ENCODE measurements around the gene NEB. TPM values are rescaled to one million over a fixed set of nuclear protein-coding genes. Genes with fewer than 3 reads are reported as not detected.
"Not testable (repeated sequence)": the region's sequence is repeated elsewhere in the genome, so short reads cannot be mapped to it uniquely, and the experiment has no call there.

The NEB gene
- total RNA-seq, 1 experiment from 2014 or later, result 0.52 TPM

DNA sequence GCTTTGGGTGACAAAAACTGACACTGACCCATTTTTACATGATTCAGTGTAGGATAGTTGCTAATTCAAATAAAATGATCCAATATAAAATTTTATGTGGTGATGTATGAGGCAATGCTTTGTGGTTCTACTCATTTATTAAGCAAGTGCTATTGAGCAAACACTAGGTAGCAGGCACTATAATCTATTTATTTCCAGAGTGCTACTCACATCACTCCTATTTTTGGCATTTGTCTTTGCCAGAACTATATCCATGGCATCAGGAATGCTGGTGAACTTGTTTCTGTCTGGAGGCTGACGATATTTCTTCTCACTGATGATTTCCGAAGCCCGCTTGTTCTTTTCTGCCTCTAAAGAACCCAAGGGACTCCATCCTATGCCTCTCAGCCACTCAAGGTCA, 84.3 kb downstream of the NEB start:
- DNase-seq (ENCODE audit: low spot score), result no peak

- DNase-seq (ENCODE audit: low spot score), result no peak
These were observed 84.9 kb downstream of the NEB start for GRCh38 chr2:151649400-151649799.

- DNase-seq (ENCODE audit: low spot score), result not testable (repeated sequence)
These were observed 87.8 kb downstream of the NEB start for GRCh38 chr2:151646512-151646911.

DNA sequence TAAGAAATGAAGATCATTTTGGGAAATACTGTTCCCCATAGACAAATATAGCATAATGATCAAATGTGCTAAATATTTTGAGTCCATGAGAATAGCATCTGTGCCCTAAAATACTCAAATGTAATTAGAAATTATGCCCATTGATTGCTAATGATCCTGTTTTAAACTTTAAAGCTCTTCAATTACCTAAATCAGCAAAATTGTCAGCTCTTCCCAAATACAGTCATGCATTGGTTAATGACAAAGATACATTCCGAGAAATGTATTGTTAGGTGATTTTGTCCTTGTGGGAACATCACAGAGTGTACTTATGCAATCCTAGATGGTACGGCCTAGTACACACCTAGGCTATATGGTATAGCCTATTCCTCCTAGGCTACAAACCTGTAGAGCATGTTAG, 89.7 kb downstream of the NEB start:
- no peak for DNase-seq (ENCODE audit: low spot score)

DNA sequence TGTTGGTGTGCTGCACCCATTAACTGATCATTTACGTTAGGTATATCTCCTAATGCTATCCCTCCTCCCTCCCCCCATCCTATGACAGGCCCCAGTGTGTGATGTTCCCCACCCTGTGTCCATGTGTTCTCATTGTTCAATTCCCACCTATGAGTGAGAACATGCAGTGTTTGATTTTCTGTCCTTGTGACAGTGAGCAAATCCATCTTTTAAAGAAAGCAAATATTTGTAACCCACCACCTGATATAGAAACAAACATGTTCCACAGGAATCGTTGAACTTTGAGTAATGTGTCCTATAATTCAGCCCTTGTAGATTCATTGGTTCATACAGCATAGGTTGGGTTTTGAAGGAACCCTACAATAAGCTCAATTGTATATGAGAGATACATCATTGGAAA, 92.4 kb downstream of the NEB start:
- not testable (repeated sequence) for DNase-seq (ENCODE audit: low spot score)

DNA sequence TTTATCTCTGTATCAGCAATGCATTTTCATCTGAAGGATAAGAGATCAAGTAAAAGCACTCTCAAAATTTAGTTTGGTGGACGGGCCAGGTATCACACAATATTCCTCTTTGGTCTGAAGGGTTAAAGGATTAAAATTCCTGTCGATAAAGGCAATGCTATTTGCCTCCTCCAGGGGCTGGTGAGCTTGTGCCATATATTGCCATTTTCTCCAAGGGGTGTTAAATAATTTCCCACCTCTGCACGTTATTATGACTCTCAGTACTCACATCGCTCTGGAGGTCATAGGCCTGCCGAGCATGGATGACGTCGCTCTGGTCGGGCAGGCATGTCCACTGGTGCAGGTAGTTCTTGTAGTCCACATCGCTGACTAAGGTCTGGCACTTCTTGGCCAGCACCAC, 94.2 kb downstream of the NEB start:
- DNase-seq (ENCODE audit: low spot score), result no peak

DNA sequence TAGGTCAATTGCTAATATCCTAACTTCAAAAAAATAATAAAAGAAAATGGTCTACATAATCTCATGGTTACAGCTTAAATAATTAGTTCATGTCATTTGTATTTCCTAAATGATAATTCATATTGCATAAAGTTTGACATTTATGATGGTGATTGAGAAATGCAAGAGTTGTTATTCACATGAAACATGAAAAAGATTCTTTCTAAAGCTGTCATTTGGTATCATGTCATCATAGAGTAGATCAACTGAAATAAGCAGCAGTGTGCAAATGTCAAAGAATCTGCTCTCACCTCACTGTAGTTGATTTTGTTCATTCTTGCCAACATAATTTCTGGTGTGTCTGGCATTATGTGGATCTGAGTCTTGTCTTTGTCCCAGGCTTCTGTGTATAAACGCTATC, 95.3 kb downstream of the NEB start:
- no peak for DNase-seq (ENCODE audit: low spot score)

DNA sequence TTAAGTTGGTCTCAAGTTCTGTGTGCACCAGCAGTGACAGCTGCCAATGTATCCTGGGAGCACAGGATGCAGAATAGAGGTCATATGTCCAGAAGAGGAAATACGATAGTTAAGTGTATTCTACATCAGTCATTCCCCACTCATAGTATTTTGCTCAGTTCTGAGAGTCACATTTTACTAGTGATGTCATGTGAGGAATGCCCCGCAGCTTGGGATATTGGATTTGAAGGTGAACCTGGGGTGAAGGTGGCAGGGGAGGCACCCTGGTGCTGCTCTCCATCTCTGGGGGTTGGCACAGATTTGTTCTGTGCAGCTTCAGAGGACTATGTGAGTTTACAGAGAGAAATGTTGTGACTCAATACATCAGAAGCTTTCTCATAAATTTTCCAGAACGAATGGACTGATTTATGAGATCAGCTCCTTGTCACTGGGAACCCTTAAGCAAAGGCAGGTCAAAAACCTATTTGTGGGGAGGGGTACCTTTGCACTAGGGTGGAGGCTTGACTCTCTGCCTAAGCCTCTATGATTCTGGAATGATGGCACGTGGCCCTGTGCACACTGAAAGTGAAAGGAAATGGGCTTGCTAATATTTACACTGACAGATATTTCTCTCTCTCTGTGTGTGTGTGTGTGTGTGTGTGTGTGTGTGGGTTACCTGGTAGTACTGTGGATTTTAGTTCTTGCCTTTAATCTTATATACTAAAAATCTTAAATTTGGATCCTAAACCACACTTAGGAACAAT, 95.9 kb downstream of the NEB start:
- peak; percentile 14 for DNase-seq (ENCODE audit: low spot score)

- DNase-seq (ENCODE audit: low spot score), result no peak
These were observed 97.0 kb downstream of the NEB start for GRCh38 chr2:151637271-151637781.

GRCh38 chr2:151634736-151635467, 99.4 kb downstream of the NEB start:
- DNase-seq (ENCODE audit: low spot score), result no peak

- DNase-seq (ENCODE audit: low spot score), result no peak
These were observed 101.2 kb downstream of the NEB start for GRCh38 chr2:151632993-151633565.

DNA sequence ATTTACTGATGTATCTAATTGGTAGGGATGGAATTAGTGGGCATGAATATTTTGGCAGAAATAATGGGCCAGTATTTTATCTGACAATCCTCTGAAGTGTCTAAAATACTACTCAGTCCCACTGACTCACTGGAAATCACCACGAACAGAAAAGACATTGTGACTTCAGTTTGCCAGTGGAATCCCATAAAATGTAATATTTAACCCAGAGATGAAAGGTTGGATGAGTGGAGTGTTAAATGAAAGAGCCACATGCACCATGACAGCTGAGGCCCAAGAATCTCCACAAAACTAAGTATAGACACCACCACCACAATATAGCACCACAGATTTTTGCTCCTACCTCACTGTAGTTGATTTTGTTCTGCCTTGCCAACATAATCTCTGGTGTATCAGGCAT, 103.9 kb downstream of the NEB start:
- DNase-seq (ENCODE audit: low spot score), result no peak

DNA sequence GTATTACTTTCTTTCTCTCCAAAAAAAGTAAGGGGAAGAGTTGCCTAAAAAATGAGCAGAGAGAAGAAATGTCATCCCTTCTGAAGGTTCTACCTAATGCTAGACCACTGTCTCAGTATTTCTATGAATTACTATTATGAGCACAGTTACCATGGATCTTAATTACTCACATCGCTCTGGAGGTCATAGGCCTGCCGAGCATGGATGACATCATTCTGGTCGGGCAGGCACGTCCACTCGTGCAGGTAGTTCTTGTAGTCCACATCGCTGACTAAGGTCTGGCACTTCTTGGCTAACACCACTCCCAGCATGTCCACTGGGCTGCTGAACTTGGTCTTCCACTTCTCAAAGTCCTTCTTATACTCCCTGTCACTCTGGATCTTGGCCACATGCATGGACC, 106.9 kb downstream of the NEB start:
- no peak for DNase-seq (ENCODE audit: low spot score)

GRCh38 chr2:151624271-151624670, 110.0 kb downstream of the NEB start:
- no peak for DNase-seq (ENCODE audit: low spot score)

DNA sequence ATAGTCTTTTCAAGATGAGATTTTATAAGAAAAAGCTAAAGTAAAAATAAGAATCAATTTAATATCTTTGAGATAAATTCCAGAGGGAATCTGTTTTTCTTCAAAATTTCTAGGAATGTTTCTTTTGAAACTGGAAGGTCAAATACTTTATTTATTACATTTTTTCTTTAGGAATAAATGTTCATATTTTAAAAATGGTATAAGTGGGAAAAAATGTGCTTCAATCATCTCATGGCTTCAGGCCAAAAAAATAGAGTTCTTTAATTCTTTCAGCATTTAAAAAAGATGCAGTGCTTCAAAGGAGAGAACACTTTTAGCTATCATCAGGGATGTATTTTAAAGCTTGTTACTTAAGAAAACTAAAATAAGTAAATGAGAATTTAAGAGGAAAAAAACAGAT, 110.6 kb downstream of the NEB start:
- DNase-seq (ENCODE audit: low spot score), result no peak

DNA sequence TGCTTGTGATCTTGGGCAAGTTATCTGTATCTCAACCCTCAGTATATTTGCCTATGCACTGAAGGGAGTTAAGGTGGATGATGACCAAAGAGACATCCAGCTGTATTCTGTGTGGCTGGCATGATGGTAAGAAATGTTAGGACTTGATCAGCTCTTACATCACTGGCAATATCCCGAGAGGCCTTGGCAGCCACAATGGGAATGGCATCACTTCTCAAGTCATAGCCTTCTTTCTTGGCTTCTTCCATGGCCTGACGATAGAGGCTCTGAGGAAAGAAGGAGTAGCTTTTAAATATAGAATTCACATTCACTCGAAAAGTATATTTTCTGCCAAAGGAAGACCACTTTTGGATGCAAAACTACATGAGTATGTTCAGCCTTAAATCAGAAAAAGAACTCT, 113.5 kb downstream of the NEB start:
- DNase-seq (ENCODE audit: low spot score), result no peak

DNA sequence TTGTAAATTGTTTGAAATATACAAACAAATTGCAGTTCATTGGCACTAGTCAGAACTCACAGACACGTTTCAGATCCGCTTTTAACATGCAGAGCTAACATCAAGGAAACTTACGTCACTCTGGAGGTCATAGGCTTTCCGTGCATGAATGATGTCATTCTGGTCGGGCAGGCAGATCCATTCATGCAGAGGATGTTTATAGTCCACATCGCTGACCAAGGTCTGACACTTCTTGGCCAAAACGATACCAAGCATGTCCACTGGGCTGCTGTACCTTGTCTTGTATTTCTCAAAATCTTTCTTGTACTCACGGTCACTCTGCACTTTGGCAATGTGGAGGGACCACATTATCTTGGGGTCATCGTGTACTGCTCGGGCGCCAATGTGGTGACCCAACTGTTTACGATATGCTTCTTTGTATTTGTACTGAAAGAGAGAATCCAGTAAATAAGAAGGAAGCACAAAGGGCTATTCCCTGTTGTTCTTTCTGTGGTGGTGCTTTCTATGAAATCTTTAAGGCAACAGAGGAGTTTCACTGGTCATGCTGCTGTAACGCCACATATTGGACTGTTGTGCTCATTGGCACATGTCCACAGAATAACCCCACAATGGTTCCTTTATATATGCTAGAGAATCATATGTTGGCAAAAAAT, 114.8 kb downstream of the NEB start:
- peak; percentile 76 for DNase-seq (ENCODE audit: low spot score)

DNA sequence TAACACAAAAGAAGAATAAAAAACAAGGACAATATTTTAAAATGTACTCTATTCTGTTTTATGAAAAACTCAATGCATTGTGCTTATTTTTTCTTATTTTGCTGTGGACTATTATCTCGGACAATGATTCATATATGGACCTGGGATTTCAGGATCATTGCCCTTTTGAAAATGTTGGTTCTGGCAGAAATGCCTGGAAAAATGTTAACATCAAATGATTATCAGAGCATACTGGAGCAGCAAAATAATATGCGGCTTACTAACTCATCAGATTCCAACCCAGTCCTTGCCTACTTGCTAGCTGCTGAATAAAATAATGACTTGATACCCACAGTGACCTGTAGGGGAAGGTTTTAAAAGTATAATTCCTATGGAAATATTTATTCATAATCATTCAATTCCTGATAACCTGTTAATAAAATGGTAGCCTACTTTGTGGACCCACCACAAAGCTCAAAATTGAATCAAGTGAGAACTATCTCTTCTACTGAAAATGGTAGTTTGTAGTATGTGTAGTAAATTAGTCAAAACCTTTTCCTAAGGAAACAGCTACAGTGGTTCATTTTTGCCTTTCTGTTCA, 117.4 kb downstream of the NEB start:
- DNase-seq (ENCODE audit: low spot score), result no peak

DNA sequence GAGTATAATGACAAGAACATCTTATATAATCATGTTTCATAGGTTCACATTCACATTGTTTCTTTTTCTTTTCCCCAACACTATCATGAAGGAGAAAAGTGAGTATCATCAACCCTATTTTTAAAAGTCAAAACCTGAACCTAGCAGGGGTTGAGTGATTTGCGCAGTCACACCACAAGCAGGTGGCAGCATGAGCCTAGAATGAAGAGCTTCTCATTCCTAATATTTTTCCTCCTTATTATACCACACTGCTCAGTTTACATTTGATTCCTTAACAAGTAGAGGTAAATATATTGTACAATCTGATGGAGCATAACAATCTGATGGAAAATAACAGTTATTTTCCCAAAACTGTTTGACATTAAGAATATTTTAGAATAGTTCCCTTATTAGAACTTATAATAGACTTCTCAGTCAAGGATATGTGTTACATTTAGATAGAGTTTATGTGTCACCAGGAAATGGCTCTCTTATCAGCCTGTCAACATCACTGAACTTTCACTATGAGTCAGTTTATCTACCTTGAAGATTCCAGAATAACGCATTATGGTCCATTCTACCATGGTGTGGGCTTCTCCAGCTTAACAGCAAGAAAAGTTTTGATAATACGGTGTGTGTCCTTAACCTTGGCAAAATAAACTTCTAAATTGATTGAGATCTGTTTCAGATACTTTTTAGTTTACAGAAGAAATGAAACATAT, 119.5 kb downstream of the NEB start:
- DNase-seq (ENCODE audit: low spot score), result no peak

- DNase-seq (ENCODE audit: low spot score), result no peak
These were observed 120.1 kb downstream of the NEB start for GRCh38 chr2:151614159-151614558.

- no peak for DNase-seq (ENCODE audit: low spot score)
These were observed 122.9 kb downstream of the NEB start for GRCh38 chr2:151611351-151611750.

All from H4 (cell line).